ENCODE data around the gene C14orf93.

C14orf93 gene

DNA sequence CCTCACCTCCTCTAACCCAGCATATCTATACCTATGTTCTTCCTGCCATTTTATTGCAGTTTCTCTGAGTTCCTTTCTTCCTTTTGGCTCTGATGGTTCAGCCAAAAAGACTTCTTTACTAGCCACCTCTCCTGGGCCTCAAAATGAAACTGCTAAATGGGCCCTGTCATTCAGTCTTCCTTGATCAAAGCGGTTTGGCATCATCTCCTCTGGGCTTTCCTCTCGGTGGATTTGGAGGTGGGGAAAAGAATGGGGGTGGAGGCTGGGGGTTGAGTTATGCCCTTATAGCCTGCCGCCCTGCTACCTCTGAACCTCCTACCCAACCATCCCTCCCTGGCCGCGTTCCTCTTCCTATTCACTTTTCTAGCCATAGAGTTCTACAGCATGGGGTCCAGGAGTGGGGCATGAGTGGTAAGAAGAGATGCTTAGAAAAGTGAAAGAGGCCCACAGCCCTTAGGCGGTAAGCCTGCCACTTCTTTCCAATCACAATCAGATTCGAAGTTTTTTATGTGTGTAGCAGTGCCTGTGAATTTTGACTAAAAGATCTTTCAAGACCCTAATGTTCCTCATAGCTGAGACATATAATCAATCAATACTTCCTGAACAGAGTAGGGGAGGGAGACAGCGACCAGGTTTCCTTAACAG is 30.1 kb downstream of the C14orf93 start:
- H3K23ac ChIP-seq (ENCODE audit: low read length in 2 of 2) = no peak overlapping the region
- peak overlapping the region; percentile 45 for H3K9ac ChIP-seq (ENCODE audit: low read length)
- peak overlapping the region; percentile 45 to 68 for H3K4me3 ChIP-seq (ENCODE audit: insufficient read depth in 1 of 2, low read depth in 1 of 2, low read length in 2 of 2)
- H4K8ac ChIP-seq (ENCODE audit: low read length) = no peak overlapping the region
- H4K91ac ChIP-seq (ENCODE audit: low read length) = no peak overlapping the region
- peak overlapping the region in 1 of 2 experiments; percentile 3 for H3K4ac ChIP-seq (ENCODE audit: low read depth in 1 of 2, low read length in 2 of 2)
- H3K4me1 ChIP-seq (ENCODE audit: control insufficient read depth, insufficient read depth, low read depth, low read length) = peaks cover 26% of the 10 kb centered on the region
- H3K36me3 ChIP-seq (ENCODE audit: control insufficient read depth in 1 of 2, insufficient read depth in 2 of 2, low read depth in 1 of 2, low read length in 2 of 2) = peaks cover 0 to 13% of the 10 kb centered on the region in 2 experiments
- peak overlapping the region; percentile 74 for H3K4me2 ChIP-seq (ENCODE audit: low read length, poor library complexity, severe bottlenecking)
- no peak overlapping the region for H2AFZ ChIP-seq (ENCODE audit: low read depth, low read length)
- DNase-seq = no peak
- WGBS = 0% methylated on average over 1 of the region's 8 CpGs
- peak overlapping the region; percentile 62 for H2BK15ac ChIP-seq (ENCODE audit: low read depth, poor library complexity, severe bottlenecking)
- H2BK12ac ChIP-seq (ENCODE audit: low read length in 2 of 2) = peak overlapping the region; percentile 40 to 68
- H2AK5ac ChIP-seq (ENCODE audit: low read length, severe bottlenecking) = peak overlapping the region; percentile 93
- peak overlapping the region; percentile 94 for H3K27ac ChIP-seq (ENCODE audit: low read length, poor library complexity, severe bottlenecking)
- H3K18ac ChIP-seq (ENCODE audit: low read depth in 1 of 2, low read length in 2 of 2) = peak overlapping the region; percentile 57 to 84
- H3K14ac ChIP-seq (ENCODE audit: low read length in 2 of 2) = peak overlapping the region in 1 of 2 experiments; percentile 44
- no peaks in the 10 kb centered on the region for H3K9me3 ChIP-seq (ENCODE audit: control insufficient read depth, low read length)
- peak overlapping the region; percentile 86 for H2BK5ac ChIP-seq (ENCODE audit: low read depth, low read length, poor library complexity, severe bottlenecking)
- peak overlapping the region; percentile 69 for H2BK120ac ChIP-seq (ENCODE audit: low read depth, low read length)
- no peaks in the 10 kb centered on the region for H3K27me3 ChIP-seq (ENCODE audit: control insufficient read depth in 1 of 2, insufficient read depth in 1 of 2, low read length in 2 of 2)
- peaks cover 10% of the 10 kb centered on the region for H3K79me1 ChIP-seq (replicated peaks; ENCODE audit: low read length, poor library complexity, severe bottlenecking)

DNA sequence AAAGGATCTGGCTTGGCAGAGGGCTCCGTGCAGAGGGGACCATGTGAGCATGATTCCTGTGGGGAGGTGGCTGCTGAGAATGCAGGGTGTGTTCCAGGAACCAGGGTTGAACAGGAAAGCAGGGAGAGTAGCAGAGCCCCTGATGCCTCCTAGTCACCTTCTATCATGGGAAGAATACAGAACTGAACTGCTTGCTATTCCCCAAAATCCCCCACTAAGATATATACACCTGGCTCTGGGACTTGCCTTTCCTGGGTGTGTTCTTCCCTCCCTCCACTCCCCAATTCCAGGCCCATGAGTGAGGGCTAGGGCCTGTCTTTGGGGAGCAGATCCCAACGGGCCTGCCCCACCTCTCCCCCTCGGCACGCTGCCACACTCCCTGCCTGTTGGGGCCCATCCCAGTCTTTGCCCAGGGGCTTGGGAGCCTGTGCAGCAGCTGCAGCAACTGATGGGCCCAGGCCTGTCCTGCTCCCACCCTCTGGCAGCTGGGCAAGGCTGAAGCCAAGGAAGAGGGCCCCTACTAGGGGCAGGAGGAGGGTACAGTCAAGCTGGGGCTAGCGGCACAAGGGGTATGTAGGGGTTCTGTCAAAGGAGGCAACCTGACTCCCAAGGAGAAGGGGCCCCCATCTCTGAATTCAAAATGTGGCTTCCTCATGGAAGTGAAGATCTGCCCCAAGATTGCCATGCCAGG is 30.8 kb downstream of the C14orf93 start:
- H3K9me3 ChIP-seq (ENCODE audit: control insufficient read depth, low read length) = no peaks in the 10 kb centered on the region
- H3K18ac ChIP-seq (ENCODE audit: low read depth in 1 of 2, low read length in 2 of 2) = peak overlapping the region; percentile 57 to 84
- no peak overlapping the region for H2AFZ ChIP-seq (ENCODE audit: low read depth, low read length)
- peak overlapping the region; percentile 20 to 54 for H3K23ac ChIP-seq (ENCODE audit: low read length in 2 of 2)
- no peaks in the 10 kb centered on the region for H3K27me3 ChIP-seq (ENCODE audit: control insufficient read depth in 1 of 2, insufficient read depth in 1 of 2, low read length in 2 of 2)
- H3K36me3 ChIP-seq (ENCODE audit: control insufficient read depth in 1 of 2, insufficient read depth in 2 of 2, low read depth in 1 of 2, low read length in 2 of 2) = peaks cover 3 to 21% of the 10 kb centered on the region in 2 experiments
- peak overlapping the region; percentile 86 for H2BK5ac ChIP-seq (ENCODE audit: low read depth, low read length, poor library complexity, severe bottlenecking)
- H2BK12ac ChIP-seq (ENCODE audit: low read length in 2 of 2) = peak overlapping the region in 1 of 2 experiments; percentile 79
- peak overlapping the region; percentile 93 for H2AK5ac ChIP-seq (ENCODE audit: low read length, severe bottlenecking)
- peak overlapping the region; percentile 74 for H3K4me2 ChIP-seq (ENCODE audit: low read length, poor library complexity, severe bottlenecking)
- peak overlapping the region; percentile 79 for H4K91ac ChIP-seq (ENCODE audit: low read length)
- no peak overlapping the region for H3K14ac ChIP-seq (ENCODE audit: low read length in 2 of 2)
- H3K9ac ChIP-seq (ENCODE audit: low read length) = no peak overlapping the region
- peaks cover 32% of the 10 kb centered on the region for H3K4me1 ChIP-seq (ENCODE audit: control insufficient read depth, insufficient read depth, low read depth, low read length)
- DNase-seq = no peak
- H4K8ac ChIP-seq (ENCODE audit: low read length) = peak overlapping the region; percentile 53
- H3K4me3 ChIP-seq (ENCODE audit: insufficient read depth in 1 of 2, low read depth in 1 of 2, low read length in 2 of 2) = peak overlapping the region in 1 of 2 experiments; percentile 55
- H3K79me1 ChIP-seq (replicated peaks; ENCODE audit: low read length, poor library complexity, severe bottlenecking) = peaks cover 5% of the 10 kb centered on the region
- 75% methylated on average over 5 of the region's 5 CpGs for WGBS
- peak overlapping the region; percentile 85 for H2BK15ac ChIP-seq (ENCODE audit: low read depth, poor library complexity, severe bottlenecking)
- H3K27ac ChIP-seq (ENCODE audit: low read length, poor library complexity, severe bottlenecking) = peak overlapping the region; percentile 94
- peak overlapping the region; percentile 43 to 68 for H3K4ac ChIP-seq (ENCODE audit: low read depth in 1 of 2, low read length in 2 of 2)
- peak overlapping the region; percentile 50 for H2BK120ac ChIP-seq (ENCODE audit: low read depth, low read length)

DNA sequence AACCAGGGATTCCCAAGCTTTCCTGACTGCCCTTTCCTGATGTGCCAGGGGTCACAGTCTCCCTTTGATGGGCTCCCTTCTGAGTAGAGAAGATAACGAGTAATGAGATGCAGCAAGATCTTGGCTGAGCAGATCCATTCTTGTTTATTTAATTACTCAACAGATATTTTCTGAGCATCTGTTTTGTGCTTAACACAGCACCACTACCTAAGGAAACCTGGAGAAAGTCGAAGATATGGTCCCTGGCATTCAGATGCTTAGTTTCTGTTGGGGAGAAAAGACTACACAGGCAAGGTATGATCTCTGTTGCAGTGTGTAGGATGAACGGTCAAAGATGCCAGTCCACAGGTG is 31.5 kb downstream of the C14orf93 start:
- Histone ChIP-seq H3K18ac (ENCODE audit: low read depth in 1 of 2, low read length in 2 of 2) (peak overlapping the region; percentile 38 to 98), H2BK12ac (ENCODE audit: low read length in 2 of 2) (peak overlapping the region; percentile 6 to 26), H4K91ac (ENCODE audit: low read length) (peak overlapping the region; percentile 45), H2AK5ac (ENCODE audit: low read length, severe bottlenecking) (peak overlapping the region; percentile 77), H2BK15ac (ENCODE audit: low read depth, poor library complexity, severe bottlenecking) (no peak overlapping the region), H3K4me1 (ENCODE audit: control insufficient read depth, insufficient read depth, low read depth, low read length) (peaks cover 30% of the 10 kb centered on the region), H3K23ac (ENCODE audit: low read length in 2 of 2) (no peak overlapping the region), H2AFZ (ENCODE audit: low read depth, low read length) (no peak overlapping the region), H3K36me3 (ENCODE audit: control insufficient read depth in 1 of 2, insufficient read depth in 2 of 2, low read depth in 1 of 2, low read length in 2 of 2) (peaks cover 5 to 25% of the 10 kb centered on the region in 2 experiments), H3K4me2 (ENCODE audit: low read length, poor library complexity, severe bottlenecking) (peak overlapping the region; percentile 47), H3K9me3 (ENCODE audit: control insufficient read depth, low read length) (no peaks in the 10 kb centered on the region), H4K8ac (ENCODE audit: low read length) (no peak overlapping the region), H3K4me3 (ENCODE audit: insufficient read depth in 1 of 2, low read depth in 1 of 2, low read length in 2 of 2) (peak overlapping the region in 1 of 2 experiments; percentile 19), H3K9ac (ENCODE audit: low read length) (peak overlapping the region; percentile 29), H2BK120ac (ENCODE audit: low read depth, low read length) (no peak overlapping the region), H3K79me1 (replicated peaks; ENCODE audit: low read length, poor library complexity, severe bottlenecking) (peaks cover 2% of the 10 kb centered on the region), H3K4ac (ENCODE audit: low read depth in 1 of 2, low read length in 2 of 2) (peak overlapping the region; percentile 5 to 91), H3K27ac (ENCODE audit: low read length, poor library complexity, severe bottlenecking) (peak overlapping the region; percentile 94), H2BK5ac (ENCODE audit: low read depth, low read length, poor library complexity, severe bottlenecking) (peak overlapping the region; percentile 35), H3K27me3 (ENCODE audit: control insufficient read depth in 1 of 2, insufficient read depth in 1 of 2, low read length in 2 of 2) (no peaks in the 10 kb centered on the region), H3K14ac (ENCODE audit: low read length in 2 of 2) (peak overlapping the region in 1 of 2 experiments; percentile 76)
- DNase-seq = no peak
- WGBS = 84% methylated on average over 2 of the region's 3 CpGs

All from mesenchymal stem cell (in vitro differentiated cells and primary cell).